IPS-11a (cell line): ENCODE data around the gene SYNRG.

Source experiments
- H3K4me3 ChIP-seq: one replicate; pipeline ENCODE4 v1.5.1; 2013; ENCODE audit warnings: low read depth, low read length, control low read depth

SYNRG gene

DNA sequence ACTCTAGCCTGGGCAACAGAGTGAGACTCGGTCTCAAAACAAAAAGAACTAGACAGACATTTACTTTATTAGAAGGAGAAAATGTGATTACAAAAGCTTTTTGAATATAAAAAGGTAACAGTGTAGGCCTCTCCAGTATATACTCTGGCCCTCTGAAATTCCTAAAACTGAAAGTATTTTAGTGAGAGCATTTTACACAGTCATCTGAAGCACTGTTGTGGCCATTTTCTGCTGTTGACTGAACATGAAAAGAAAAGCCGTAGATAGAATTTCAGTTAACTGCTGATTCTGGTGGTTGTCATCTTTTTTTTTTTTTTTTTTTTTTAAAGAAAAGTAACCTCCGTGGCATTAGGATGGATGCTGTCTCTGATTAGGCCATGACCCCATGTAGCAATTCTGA, 103.9 kb downstream of the SYNRG start:
- no peak overlapping the region for H3K4me3 ChIP-seq

DNA sequence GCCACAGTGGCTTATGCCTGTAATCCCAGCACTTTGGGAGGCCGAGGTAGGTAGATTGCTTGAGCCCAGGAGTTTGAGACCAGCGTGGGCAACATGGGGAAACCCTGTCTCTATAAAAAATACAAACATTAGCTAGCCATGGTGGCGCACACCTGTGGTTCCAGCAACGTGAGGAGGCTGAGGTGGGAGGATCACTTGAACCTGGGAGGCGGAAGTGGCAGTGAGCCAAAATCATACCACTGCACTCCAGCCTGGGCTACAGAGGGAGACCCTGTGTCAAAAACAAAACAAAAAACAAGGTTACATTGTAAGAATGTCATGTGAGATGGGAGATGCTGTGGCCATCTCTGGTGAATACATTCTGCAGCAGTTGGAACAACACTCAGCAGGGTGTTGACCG, 106.1 kb downstream of the SYNRG start:
- no peak overlapping the region for H3K4me3 ChIP-seq

DNA sequence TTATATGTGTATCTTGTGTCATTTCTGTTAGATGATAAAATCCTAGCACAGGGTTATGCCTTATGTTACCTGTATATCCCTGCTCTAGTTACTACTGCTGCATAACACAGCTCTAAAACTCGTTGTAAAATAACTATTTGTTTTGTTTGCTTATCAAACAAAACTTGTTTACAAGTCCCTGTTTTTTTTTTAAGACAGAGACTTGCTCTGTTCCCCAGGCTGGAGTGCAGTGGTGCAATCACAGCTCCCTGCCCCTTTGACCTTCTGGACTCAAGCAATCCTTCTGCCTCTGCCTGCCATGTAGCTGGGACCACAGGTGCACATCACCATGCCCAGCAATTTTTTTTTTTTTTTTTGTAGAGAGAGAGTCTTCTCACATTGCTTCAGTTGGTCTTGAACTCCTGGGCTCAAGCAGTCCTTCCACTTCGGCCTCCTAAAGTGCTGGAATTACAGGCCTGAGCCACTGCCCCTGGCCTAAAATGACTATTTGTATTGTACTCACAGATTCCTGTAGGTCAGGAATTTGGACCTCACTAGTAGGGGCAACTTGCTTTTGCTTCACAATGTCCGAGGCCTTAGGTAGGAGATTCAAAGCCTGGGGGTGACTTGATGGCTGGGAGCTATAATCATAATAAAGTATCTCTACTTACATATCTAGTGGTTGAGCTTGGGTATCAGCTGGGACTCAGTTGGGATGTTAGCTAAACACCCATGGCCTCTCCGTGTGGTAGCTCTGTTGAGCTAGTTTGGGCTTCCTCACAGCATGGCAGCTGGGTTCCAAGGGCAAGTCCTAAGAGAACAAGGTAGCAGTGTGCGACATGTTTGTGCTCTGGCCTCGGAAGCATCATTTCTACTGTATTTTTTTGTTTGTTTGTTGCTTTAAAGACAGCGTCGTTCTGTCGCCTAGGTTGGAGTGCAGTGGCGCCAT, 106.9 kb downstream of the SYNRG start:
- no peak overlapping the region for H3K4me3 ChIP-seq

DNA sequence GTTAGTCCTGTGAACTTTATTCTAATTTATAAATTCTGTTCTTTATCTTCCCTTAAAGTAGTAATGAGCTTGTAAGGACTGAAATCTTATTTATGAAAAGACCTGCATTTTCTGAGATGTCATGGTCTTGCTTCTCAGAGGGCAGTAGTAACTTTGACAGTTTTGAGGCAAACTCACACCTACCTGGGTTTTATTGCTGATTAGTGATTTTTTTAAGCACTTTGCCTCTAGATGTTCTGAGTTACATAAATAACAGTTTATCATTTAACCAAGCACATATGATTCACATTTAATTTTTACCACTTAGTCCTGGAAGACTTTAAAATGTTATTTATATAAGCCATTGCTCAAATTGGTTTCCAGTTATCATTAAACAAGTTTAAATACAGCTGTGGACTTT, 108.8 kb downstream of the SYNRG start:
- H3K4me3 ChIP-seq = no peak overlapping the region

DNA sequence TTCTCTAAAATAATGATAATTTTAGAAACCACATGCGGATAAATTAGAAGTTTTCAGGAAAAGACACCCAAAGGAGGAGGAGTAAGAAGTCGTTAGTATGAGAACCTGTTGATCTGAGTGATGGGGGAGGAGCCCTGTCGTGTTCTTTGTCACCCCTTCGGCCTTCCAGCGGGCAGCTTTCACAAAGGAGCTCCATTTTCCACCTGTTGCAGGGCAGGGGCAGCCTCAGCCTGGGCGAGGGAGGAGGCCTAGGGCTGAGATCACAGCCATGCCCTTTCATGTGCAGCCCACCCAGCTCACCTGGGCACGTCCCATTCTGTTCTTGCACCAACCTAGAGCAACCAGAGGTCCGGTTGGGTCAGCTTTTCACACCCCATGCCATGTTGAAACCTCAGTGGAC, 114.2 kb downstream of the SYNRG start:
- H3K4me3 ChIP-seq = no peak overlapping the region

DNA sequence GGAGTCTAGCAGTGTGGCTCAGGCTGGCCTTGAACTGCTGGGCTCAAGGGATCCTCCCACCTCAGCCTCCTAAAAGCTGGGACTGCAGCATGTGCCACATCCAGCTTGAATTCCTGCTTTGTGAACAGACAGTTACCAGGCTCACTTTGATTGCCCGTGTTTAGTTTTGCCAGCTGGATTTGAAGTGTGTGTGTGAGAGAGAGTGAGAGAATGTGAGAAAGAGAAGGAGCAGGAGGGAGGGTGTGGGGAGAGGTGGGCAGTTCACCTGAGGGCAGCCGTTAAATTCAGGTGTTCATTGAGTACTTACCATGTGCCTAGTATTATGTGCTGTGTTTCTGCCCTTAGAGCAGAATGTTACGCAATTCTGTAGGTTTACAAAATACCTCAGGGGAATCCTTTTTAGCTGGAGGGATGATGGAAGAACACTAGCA, 114.8 kb downstream of the SYNRG start:
- H3K4me3 ChIP-seq = no peak overlapping the region

DNA sequence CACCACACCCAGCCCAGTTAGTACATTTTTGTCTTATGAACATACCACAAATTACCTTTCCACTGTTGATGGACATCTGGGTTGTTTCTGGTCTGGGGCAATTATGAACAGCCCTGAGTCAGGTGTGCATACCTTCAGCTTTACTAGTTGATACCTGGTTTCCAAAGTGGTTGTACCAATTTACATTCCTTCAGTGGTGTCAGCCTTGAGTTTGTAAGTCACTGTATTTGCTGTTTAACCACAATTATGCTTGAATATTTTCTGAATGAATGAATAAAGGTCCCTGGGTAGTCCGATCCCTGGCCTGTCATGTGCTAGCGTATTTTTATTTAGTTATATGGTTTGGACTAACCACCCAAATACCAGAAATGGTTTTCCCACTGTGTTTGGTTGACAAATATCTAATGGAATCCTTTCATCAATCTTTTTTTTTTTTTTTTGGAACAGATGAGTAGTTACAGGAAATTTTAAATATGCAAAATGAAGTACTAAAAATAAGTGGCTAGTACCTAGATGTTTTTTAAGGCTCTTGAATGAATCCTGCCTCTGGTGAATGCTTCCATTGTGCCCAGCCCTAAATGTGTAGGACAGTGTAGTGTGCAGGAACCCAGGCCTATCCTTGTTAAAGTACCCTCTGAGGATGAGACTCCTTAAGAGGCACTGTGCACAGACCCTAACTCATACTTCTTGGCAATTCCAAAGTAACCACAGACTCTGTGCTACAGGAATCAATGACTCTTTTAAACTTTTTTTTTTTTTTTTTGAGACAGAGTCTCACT, 115.8 kb downstream of the SYNRG start:
- H3K4me3 ChIP-seq = no peak overlapping the region

DNA sequence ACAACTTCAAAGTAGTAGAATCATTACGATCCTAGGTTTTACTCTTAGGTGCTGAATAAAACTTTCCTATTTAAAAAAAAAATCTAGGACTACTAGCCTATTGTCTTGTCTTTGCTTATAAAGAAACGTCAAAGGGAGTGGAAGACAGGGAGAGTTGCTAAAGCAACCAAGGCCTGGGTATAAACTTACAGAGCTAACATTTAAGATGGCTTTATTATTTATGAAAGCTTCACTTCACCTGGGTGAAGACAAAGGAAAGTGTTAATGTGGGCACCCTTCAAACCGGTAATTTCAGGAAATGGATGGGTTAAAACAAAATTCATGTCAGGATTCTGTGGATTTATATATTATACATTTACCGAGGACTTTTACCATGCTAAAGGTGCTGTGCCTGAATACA, 117.1 kb downstream of the SYNRG start:
- no peak overlapping the region for H3K4me3 ChIP-seq

DNA sequence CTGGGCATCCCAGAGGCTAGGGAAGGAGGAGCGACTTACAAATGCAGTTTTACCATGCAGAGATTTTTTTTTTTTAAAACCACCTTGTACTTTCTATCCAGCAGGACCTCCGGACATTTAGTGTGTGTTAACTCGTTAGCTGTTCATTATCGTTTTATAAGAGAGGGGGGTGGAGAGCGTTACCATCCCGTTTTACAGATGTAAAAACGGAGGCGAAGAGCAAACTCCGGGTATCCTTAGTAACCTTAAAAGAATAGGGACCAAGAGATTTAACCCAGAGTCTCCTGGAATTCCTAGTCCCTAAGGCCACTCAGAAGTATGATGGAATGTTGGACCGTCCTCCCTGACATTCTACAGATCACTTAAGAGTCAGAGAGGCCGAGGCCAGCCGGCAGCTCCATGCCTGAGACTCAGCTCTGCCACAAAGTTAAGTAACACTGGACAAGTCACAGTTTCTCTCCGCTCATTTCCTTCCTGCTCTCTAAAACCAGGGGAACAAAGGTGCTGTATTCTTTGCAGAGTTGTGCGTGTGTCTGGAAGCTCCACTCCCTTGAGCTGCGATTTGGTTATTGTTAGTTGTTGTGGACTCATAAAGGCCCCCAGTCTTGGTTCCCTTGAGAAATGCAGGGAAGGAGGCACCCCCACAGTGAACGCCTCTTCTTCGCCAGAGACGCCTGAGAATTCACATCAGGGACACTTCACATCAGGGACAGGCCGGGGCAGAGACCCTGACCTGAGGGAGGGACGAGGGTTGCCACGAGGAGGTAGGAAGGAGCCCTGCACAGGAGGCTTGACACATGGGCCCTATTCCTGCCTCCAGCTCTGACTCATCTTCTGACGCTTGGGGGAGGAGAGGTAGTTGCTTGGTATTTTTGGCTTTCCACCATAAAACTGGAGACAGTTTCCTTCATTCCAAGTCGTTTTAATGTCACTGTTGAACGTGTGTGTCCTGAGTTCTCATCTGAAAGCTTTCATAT, 118.3 kb downstream of the SYNRG start:
- peak overlapping the region; percentile 60 for H3K4me3 ChIP-seq

DNA sequence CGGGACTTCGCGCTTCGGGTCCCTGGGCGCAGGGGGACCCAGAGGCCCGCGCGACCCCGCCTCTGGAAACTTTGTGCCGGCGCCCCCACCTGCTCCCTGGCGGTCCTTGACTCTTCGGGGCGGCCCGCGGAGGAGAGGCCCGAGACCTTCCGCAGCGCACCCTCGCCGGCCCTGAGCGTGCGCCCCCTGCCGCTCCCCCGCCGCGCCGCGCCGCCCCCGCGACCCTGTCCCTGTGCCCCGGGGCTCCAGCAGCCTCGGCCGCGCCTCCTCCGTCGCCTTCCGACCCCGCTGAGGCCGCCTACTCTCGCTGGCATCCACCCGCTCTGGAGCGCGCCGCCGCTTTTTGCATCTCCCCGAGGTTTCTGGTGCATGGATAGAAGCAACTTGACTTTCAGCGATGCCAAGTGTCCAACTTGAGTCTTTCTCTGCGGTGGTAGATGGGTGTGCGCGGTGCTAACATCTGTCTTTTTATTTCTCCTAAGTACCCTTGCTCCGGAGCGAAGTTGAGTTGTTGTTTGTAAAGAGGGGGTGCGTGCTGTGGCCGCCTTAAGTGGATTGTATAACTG, 119.1 kb downstream of the SYNRG start:
- peak overlapping the region; percentile 60 for H3K4me3 ChIP-seq

DNA sequence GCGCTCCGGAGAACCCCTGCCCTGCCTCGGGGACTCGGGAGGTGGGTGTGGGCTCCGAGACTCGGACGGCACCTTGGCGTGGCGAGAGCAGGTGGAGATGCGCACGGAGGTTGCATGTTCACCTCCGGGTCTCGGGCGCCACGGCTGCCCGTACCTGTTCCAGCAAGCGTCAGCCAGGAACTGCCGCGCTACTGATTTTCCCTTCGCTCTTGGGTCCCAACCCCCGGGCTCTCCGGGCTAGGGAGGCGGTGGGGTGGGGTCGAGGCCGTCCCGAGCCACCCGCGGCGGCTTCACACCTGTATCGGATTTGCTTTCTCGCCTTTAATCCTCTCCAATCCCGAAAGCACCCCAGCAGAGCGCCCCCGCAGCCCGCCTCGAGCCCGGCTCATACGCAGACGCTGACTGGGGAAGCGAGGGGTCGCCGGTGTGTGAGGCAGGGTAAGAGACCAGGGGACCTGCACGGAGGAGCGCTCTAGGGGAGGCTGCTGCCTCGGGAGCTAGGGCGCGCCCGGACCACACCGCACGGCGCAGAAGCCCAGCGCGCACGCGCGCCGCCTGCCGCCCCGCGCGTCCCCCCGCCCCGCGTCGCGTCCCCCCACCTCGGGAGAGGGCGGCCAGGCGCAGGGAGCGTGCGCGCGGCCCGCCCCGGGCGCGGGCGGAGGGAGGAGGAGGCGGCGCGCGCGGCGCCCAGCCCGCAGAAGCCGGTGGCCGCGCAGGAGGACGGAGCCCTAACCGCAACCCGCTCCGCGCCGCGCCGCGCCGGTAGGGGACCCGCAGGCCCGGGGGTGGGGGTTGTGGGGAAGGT, 119.8 kb downstream of the SYNRG start, which contains the start of gene DUSP14:
TSS of gene DUSP14 (plus strand) at position 695 of the 805 bp plus-strand sequence. CDS start 22,382 bp downstream, outside the sequence.
- peak within 1 kb of the TSS; percentile 73 for H3K4me3 ChIP-seq

DNA sequence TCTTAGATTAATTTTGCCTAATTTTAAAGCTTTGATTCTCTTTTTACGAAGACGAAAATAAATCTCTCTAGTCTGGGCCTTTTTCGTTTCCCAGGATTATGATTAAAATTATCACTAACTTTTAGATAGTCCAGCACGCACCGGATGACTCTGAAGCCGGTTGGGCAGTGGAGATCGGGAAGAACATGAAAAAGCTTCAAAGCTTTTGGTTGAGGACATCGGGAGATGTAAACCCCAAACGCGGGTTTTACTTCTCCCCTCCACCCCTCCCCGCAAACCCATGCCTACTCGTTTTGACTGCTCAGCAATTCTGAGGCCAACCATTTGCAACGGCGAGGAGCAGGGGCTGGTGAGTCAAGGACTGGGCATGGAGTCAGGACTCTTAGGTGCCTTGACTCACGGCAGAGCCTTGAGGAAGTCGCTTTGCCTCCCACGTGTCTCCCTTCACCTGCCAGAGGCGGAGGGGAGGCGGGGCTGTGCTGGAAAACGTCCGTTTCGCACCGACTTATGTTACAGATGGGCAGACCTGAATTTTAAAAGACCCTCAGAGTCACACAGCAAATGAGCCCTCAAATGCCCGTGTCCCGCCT, 120.5 kb downstream of the SYNRG start:
- peak overlapping the region; percentile 73 for H3K4me3 ChIP-seq

DNA sequence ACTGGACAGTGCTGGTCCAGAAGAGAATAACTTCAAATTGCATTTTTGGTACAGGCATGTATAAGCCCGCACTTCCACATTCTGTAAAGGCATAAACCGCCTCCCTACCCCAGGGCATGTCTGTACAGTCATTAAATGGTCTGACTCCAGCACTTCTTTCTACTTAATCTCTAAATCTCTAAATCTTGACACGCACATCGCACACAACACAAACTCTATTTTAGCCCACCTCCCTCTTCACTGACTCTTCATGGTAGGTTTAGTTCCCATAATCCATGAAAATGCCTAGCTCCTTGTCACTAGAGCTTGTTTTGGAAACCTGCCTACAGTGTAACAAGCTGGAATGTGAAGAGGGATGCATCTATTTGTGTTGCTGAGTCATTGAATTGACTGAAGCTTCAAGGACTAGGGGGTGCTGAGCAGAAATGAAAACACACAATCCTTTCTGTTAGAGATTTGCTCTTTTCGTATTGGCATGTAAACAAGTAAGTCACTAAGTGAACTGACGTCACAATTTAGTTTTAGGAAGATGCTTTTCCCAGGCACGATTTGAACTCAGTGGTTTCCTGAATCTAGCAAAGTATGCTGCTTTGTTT, 121.1 kb downstream of the SYNRG start:
- H3K4me3 ChIP-seq = no peak overlapping the region

DNA sequence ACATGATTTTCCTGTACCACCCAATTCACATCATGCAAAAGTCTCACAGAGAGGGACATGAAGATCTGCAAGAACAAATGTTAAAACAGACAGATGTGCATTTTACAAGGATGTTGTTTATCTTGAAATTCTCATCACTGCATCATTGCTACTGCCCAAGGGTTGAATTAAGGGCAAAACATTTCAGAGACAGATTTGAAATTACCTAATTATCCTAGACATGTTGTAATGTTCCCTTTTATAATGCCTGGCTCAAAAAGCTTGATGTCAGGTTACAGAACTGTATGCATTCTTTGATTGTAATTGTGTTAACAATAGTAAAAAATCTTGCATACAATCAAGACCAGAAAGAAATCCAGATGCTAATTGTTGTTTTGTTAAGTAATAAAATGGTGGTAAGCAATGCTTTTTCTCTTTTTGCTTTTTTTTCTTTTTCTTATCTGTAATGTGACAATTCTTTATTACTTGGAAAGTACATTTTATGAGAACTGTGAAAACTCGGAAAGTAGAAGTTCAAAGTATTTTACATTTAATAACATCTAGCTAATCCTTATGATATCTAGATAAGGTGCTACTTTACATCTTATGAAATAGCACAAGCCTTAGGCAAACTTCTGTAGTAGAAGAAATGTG, 123.2 kb downstream of the SYNRG start:
- no peak overlapping the region for H3K4me3 ChIP-seq

DNA sequence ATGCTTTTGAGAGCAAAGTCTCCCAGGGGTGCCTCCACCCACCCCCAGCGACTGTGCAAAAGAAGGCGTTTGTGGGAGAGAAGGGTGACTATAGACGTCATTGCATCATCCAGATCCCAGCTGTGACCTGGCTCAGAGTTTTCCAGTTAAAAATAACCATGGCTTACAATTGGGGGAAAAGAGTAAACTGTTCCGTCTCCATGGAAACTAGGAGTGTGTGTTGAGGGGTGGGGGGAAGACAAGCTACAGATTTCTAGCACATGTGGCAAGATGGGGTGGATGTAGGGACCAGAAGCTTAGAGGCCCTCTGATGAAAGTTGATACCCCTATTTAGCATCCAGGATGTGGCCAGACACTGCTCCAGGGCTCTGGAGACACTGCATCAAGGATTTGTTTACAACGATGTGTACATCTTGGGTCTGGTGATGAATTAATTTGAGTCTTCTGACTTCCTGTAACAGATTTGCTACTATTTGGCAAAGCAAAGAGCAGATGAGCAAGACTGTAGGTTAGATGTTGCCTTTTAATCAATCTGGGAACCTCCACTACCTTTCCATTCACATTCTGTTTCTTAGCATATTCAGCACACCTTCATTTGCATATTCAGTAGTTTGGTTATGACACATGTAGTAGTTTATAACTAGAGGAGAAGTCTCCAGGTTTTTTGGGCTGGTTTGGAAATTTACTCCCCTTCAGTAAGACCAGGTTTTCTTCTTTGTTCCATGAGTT, 125.7 kb downstream of the SYNRG start:
- no peak overlapping the region for H3K4me3 ChIP-seq

DNA sequence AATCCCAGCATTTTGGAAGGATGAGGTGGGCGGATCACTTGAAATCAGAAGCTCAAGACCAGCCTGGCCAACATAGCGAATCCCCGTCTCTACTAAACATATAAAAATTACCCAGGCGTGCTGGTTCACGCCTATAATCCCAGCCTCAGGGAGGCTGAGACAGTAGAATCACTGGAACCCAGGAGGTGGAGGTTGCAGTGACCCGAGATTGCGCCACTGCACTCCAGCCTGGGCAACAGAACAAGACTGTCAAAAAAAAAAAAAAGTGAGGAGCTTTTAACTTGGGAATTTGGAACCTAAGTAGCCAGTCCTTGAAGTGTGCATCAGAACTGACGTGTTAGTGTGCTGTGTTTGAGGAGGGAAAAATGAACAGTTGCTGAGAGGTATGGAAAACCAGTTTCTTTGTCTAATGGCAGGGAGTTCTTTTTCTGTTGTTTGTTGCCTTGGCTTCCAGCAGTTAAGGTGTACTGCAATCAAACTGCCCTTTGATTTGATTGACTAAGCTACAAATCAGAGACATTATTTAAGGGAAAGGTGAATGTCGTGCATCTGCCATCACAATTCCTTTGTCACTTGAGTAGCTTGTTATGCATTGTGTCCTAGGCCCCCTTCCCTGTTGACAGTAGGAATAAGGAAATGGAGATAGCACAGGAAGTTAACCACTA, 128.1 kb downstream of the SYNRG start:
- no peak overlapping the region for H3K4me3 ChIP-seq

DNA sequence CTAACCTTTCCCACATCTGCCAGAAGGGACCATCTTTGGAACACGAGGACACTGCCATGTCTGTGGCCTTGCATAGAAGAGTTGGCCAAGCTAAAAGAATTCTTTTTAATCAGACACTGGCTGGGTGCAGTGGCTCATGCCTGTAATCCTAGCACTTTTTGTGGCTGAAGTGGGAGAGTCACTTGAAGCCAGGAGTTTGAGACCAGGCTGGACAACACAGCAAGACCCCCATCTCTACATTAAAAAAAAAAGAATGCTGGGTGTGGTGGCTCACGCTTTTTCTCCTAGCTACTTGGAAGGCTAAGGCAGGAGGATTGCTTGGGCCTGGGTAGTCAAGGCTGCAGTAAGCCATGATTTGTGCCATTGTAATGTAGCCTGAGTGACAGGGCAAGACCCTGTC, 128.8 kb downstream of the SYNRG start:
- no peak overlapping the region for H3K4me3 ChIP-seq
